ENCODE results near the gene KRTAP10-7. TPM values are rescaled to one million over a fixed set of nuclear protein-coding genes. Genes with fewer than 3 reads are reported as not detected.
A peak's percentile ranks its signal among the peaks of the same experiment; 100 is the strongest.
"Not testable (repeated sequence)": the region's sequence is repeated elsewhere in the genome, so short reads cannot be mapped to it uniquely, and the experiment has no call there.

The KRTAP10-7 gene
- total RNA-seq, 3 donors from 2014 or later (not counting 1 experiment from before 2014, with no cell fraction given): not detected

DNA sequence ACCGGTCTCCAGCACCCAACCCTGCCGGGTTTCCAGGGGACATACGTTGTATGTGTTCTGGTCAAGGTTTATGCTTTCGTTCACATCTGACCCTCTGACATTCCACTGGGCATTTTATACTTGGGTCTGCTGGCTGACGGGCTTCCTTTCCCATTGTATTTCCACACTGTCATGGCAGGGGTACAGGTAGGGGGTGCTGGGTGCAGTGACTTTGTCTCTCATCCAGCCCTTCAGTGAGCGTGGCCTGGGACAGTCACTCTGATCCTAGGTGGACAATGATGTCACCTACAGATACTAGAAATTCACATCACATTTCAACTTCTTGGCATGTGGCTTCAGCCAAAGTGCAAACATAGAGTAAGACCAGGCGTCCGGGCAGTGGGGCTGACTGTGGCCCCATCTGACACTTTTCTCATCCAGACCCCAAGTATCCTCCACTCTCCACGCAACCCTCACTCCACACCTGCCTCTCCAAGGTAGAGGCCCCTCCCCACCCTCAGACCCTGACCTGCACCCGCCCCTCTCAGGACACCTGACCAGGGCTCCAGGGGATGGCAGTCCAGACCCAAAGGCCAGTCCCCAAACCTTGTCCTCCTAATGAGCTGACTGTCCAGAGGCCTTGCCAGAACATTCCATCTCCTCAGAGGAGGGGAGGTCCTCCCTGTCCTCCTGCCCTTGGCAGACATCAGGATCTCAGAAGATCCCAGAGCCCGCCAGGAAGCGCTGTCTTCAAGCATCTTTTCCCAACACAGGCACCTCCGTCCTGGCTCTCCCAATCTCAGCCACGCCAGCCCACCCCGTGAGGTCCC, 36.0 kb downstream of the KRTAP10-7 start:
- ATAC-seq (no peak), DNase-seq (no peak)
- Histone ChIP-seq H3K9me3 (ENCODE audit: control insufficient read depth, insufficient read depth, low read length) (peaks cover 10% of the 10 kb centered on the region), H3K27ac (ENCODE audit: low read length) (no peak overlapping the region), H3K4me3 (ENCODE audit: low read length) (no peak overlapping the region), H3K4me1 (ENCODE audit: control insufficient read depth, insufficient read depth, low read length) (no peaks in the 10 kb centered on the region), H3K36me3 (ENCODE audit: control insufficient read depth, insufficient read depth, low read length) (no peaks in the 10 kb centered on the region), H3K27me3 (ENCODE audit: control insufficient read depth, insufficient read depth, low read length) (no peaks in the 10 kb centered on the region)
- WGBS (ENCODE audit: insufficient coverage): 90% methylated on average over 14 of the region's 15 CpGs
- intact Hi-C loops (cut with micrococcal nuclease): no loop called here
- Mint-ChIP-seq H3K4me1 (peaks cover 0 to 5% of the 10 kb centered on the region in 2 donors), H3K4me3 (no peak overlapping the region), H3K27ac (no peak overlapping the region), H3K9me3 (peaks cover 3 to 20% of the 10 kb centered on the region in 2 donors), H3K36me3 (peaks cover 18% of the 10 kb centered on the region), H3K27me3 (ENCODE audit: low read depth in 2 of 2) (peaks cover 16 to 26% of the 10 kb centered on the region in 2 donors)
- no peak for TF ChIP-seq CTCF (IDR thresholded peaks at IDR 0.05)

- Mint-ChIP-seq H3K4me3 (no peak within 1 kb of the TSS), H3K9me3 (peaks cover 0 to 15% of the 10 kb centered on the region in 2 donors), H3K36me3 (peaks cover 10% of the 10 kb centered on the region), H3K4me1 (peaks cover 0 to 5% of the 10 kb centered on the region in 2 donors), H3K27me3 (ENCODE audit: low read depth in 2 of 2) (peaks cover 18 to 26% of the 10 kb centered on the region in 2 donors), H3K27ac (peak within 1 kb of the TSS in 1 of 2 donors; percentile 29)
- Histone ChIP-seq H3K4me3 (ENCODE audit: low read length) (no peak within 1 kb of the TSS), H3K4me1 (ENCODE audit: control insufficient read depth, insufficient read depth, low read length) (no peaks in the 10 kb centered on the region), H3K9me3 (ENCODE audit: control insufficient read depth, insufficient read depth, low read length) (peaks cover 8% of the 10 kb centered on the region), H3K27ac (ENCODE audit: low read length) (no peak within 1 kb of the TSS), H3K36me3 (ENCODE audit: control insufficient read depth, insufficient read depth, low read length) (no peaks in the 10 kb centered on the region), H3K27me3 (ENCODE audit: control insufficient read depth, insufficient read depth, low read length) (no peaks in the 10 kb centered on the region)
- 80% methylated on average over 21 of the region's 21 CpGs for WGBS (ENCODE audit: insufficient coverage)
- no peak for ATAC-seq
- DNase-seq: no peak
- no peak for TF ChIP-seq CTCF (IDR thresholded peaks at IDR 0.05)
- intact Hi-C loops (cut with micrococcal nuclease): no loop called here
Measured at GRCh38 chr21:44637018-44637850, 36.8 kb downstream of the KRTAP10-7 start, which contains the start of gene KRTAP10-10. TSS of gene KRTAP10-10 (plus strand) at chr21:44637356. CDS start at chr21:44637418, 62 bp downstream.

DNA sequence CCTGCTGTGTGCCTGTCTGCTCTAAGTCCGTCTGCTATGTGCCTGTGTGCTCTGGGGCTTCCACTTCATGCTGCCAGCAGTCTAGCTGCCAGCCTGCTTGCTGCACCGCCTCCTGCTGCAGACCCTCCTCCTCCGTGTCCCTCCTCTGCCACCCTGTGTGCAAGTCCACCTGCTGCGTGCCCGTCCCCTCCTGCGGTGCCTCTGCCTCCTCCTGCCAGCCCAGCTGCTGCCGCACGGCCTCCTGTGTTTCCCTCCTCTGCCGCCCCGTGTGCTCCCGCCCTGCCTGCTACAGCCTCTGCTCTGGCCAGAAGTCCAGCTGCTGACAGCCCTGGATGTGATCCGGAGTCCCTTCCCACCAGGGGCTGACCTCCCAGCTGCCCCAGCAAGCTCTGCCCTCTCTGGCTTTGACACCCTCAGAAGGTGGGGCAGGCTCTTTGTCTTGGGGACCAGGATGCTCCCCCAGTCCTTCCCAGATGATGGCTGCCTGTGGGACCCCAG, 37.5 kb downstream of the KRTAP10-7 start:
- 88% methylated on average over 6 of the region's 12 CpGs for WGBS (ENCODE audit: insufficient coverage)
- H3K27ac ChIP-seq (ENCODE audit: low read length); H3K9me3 ChIP-seq (ENCODE audit: control insufficient read depth, insufficient read depth, low read length); DNase-seq; H3K4me3 Mint-ChIP-seq; intact Hi-C loops (cut with micrococcal nuclease); H3K36me3 Mint-ChIP-seq; H3K36me3 ChIP-seq (ENCODE audit: control insufficient read depth, insufficient read depth, low read length); ATAC-seq; H3K4me1 Mint-ChIP-seq; H3K4me3 ChIP-seq (ENCODE audit: low read length); H3K27ac Mint-ChIP-seq; H3K27me3 ChIP-seq (ENCODE audit: control insufficient read depth, insufficient read depth, low read length); H3K4me1 ChIP-seq (ENCODE audit: control insufficient read depth, insufficient read depth, low read length): not testable (repeated sequence)
- peaks cover 18 to 26% of the 10 kb centered on the region in 2 donors for H3K27me3 Mint-ChIP-seq (ENCODE audit: low read depth in 2 of 2)
- peaks cover 0 to 11% of the 10 kb centered on the region in 2 donors for H3K9me3 Mint-ChIP-seq

GRCh38 chr21:44638506-44639330, 38.3 kb downstream of the KRTAP10-7 start:
- H3K9me3 ChIP-seq (ENCODE audit: control insufficient read depth, insufficient read depth, low read length); intact Hi-C loops (cut with micrococcal nuclease); H3K27ac Mint-ChIP-seq; H3K4me1 ChIP-seq (ENCODE audit: control insufficient read depth, insufficient read depth, low read length); DNase-seq; H3K36me3 Mint-ChIP-seq; H3K4me3 Mint-ChIP-seq; H3K4me3 ChIP-seq (ENCODE audit: low read length); H3K36me3 ChIP-seq (ENCODE audit: control insufficient read depth, insufficient read depth, low read length); H3K27me3 ChIP-seq (ENCODE audit: control insufficient read depth, insufficient read depth, low read length); H3K9me3 Mint-ChIP-seq; H3K27ac ChIP-seq (ENCODE audit: low read length); ATAC-seq; H3K4me1 Mint-ChIP-seq: not testable (repeated sequence)
- 89% methylated on average over 17 of the region's 21 CpGs for WGBS (ENCODE audit: insufficient coverage)
- peaks cover 18 to 26% of the 10 kb centered on the region in 2 donors for H3K27me3 Mint-ChIP-seq (ENCODE audit: low read depth in 2 of 2)

Measured in natural killer cell (primary cell).